Measurements from ENCODE around the gene DEFB121.

GRCh38 chr20:31454361-31454760 is 48.3 kb upstream of the DEFB121 start:
- no peak for TF ChIP-seq CTCF (IDR thresholded peaks at IDR 0.05)
- TF ChIP-seq POLR2A (IDR thresholded peaks at IDR 0.05): no peak

Measured in thyroid gland (tissue), 4 donors.